Posterior cingulate gyrus (tissue), 11 donors: ENCODE data around the gene COG5.

ENCODE experiments used
- DNase-seq, 10 donors: peaks; one replicate each; pipeline versions ENCODE4 v3.0.0 to v3.0.0-alpha.2; 2020 to 2021; ENCODE audit warnings: mixed read lengths in 3 of 10
- intact Hi-C: fragments of 100-400 bp; cut with DNase I; formaldehyde crosslinking; loops from one replicate; pipeline ENCODE4 v1.15.1; 2023

COG5 gene

DNA sequence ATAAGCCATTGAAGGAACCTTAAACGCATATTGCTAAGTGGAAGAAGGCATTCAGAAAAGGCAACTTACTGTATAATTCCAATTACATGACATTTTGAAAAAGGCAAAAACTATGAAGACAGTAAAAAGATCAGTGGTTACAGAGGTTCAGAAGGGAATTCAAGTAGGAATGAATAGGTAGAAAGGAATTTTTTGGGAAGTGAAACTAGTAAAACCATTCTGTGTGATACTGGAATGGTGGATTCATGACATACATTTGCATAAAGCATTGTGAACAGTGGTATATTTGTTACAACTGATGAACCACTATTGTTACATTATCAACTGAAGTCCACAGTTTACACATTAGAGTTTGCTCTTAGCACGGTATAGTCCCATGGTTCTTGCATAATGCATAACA, 208.1 kb downstream of the COG5 start:
- no peak for DNase-seq
- intact Hi-C loops = no loop called here

DNA sequence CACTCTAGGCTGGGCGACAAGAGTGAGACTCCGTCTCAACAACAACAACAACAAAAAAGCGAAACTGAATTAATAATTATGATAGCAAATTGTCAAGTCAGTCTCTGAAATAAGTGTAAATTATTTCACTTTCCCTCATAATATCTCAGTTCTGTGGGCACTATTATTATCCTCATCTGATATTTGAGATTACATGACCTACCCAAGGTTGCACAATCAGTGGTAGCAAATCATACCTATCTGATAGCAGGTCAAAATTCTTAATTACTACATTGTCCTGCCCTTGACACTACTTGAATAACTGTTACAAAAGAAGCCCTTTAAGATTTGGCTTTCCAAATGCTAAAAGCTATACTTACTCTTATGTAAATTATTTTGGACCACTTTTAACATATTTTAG, 209.1 kb downstream of the COG5 start:
- intact Hi-C loops = no loop called here
- no peak for DNase-seq

GRCh38 chr7:107353701-107354100, 210.0 kb downstream of the COG5 start:
- DNase-seq = no peak
- intact Hi-C loops = no loop called here

DNA sequence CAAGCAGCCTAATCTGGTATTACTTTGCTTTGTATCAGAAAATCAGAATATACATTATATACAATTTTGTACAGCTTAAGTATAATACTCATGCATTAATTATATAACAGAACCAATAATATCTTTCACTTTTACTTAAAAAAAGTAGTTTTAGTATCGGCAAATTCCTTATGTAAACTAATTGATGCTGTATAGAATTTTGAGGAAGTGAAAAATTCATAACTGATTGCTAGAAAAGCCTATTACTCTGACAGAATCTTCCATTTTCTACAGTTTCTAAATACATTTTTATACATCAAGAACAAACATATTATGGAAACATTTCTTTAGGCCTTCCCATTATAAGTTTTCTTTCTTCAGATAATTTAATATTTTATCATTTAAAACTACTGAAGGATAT, 217.8 kb downstream of the COG5 start:
- DNase-seq = no peak
- intact Hi-C loops = no loop called here

DNA sequence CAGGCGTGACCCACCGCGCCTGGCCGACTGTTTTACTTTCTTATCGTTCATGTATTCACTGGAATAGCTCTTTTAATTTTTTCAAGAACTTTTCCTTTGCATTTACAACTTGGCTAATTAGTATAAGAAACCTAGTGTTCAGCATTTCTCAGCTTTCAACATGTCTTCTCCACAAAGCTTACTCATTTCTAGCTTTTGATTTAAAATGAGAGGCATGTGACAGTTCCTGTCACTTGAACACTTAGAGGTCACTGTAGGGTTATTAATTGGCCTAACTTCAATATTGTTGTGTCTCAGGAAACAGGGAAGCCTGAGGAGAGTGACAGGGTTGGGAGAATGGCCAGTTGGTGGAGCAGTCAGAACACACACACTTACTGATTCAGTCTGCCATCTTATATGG, 218.9 kb downstream of the COG5 start:
- intact Hi-C loops = no loop called here
- DNase-seq = no peak

GRCh38 chr7:107344286-107344685, 219.4 kb downstream of the COG5 start:
- DNase-seq = no peak
- intact Hi-C loops = no loop called here

DNA sequence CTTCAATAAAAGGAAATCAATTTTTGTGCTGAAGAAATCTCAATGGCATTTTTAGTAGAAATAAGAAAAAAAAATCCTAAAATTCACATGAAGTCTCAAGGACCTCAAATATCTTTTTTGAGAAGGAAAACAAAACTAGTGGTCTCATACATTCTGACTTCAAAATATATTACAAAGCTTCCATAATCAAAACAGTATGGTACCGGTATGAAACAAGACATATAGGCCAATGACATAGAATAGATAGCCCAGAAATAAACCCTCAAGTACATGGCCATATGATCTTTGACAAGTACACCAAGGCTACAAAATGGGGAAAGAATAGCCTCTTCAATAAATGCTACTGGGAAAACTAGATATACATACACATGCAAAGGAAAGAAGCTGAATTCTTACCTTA, 225.6 kb downstream of the COG5 start:
- DNase-seq = no peak
- intact Hi-C loops = no loop called here

GRCh38 chr7:107332488-107333269, 231.0 kb downstream of the COG5 start:
- no peak for DNase-seq
- intact Hi-C loops = no loop called here

GRCh38 chr7:107330478-107330877, 233.2 kb downstream of the COG5 start:
- intact Hi-C loops = no loop called here
- no peak for DNase-seq

DNA sequence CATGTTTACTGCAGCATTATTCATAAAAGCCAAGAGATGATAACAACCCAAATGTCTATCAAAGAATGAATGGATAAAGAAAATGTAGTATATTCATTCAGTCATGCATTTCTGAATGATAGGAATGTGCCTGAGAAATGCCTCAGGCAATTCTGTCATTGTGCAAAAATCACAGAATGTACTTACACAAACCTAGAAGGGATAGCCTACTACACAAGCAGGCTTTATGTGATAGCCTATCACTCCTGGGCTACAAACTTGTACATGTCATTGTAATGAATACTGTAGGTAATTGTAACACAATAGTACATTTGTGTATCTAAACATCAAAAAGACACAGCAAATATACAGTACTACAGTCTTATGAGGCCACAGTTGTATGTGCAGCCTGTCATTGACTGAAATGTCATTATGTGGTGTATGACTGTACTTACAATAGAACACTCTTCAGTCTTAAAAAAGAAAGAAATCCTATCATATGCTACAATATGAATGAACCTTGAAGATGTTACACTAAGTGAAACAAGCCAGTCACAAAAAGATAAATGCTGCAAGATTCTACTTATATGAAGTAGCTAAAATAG, 235.6 kb downstream of the COG5 start:
- intact Hi-C loops = no loop called here
- no peak for DNase-seq

DNA sequence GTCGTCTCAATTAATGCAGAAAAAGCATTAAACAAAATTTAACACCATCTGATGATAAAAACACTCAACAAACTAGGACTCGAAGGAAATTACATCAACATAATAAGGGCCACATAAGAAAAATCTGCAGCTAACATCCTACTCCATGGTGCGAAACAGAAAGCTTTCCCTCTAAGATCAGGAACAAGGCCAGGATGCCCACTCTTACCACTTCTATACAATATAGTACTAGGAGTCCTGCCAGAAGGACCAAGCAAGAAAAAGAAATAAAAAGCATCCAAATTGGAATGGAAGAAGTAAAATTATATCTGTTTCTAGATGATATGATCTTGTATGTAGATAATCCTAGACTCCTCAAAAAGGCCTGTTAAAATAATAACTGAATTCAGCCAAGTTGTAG, 237.7 kb downstream of the COG5 start:
- no peak for DNase-seq
- intact Hi-C loops = no loop called here

GRCh38 chr7:107322015-107322414, 241.7 kb downstream of the COG5 start:
- DNase-seq = no peak
- intact Hi-C loops = no loop called here

DNA sequence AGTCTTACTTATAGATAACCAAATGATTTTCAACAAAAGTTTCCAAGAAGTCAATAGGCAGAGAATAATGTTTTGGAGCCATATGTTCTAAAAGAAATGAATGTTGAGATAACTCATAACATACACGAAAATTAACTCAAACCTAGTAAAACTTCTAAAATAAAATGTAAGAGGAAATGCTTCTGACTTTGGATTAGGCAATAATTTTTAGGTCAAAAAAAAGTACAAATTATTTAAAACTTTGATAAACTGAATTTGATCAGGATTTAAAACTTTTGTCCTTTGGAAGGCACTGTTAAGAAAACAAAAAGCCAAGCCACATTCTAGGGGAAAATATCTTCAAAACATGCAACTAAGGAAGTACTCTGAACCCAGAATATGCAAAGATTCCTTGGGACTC, 242.1 kb downstream of the COG5 start:
- DNase-seq = no peak
- intact Hi-C loops = no loop called here

GRCh38 chr7:107319724-107320228, 243.9 kb downstream of the COG5 start:
- intact Hi-C loops = no loop called here
- no peak for DNase-seq

- no peak for DNase-seq
- intact Hi-C loops = no loop called here
Measured at GRCh38 chr7:107318523-107319160, 245.1 kb downstream of the COG5 start.

- intact Hi-C loops = no loop called here
- DNase-seq = no peak
Measured at GRCh38 chr7:107315716-107316220, 248.0 kb downstream of the COG5 start.

- intact Hi-C loops = no loop called here
- DNase-seq = no peak
Measured at GRCh38 chr7:107313355-107313754, 250.4 kb downstream of the COG5 start.

DNA sequence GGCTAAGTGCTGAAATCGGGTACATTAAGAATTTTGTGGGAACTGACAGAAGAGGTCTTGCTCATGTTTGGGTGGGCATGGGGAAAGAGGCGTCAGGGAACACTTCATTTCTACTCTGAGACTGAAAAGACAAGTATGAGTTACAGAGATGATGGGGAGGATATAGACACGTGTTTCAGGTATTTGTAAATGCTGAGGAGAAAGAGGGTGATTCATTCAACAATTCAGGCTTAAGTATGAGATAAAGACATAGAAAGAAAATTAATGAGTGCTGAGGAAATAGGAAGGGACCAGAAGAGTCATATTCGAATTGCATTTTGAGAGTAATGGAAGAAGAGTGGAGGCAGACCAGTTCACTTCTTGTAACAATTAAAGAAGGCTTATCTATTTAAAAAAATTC, 251.3 kb downstream of the COG5 start:
- intact Hi-C loops = no loop called here
- no peak for DNase-seq

DNA sequence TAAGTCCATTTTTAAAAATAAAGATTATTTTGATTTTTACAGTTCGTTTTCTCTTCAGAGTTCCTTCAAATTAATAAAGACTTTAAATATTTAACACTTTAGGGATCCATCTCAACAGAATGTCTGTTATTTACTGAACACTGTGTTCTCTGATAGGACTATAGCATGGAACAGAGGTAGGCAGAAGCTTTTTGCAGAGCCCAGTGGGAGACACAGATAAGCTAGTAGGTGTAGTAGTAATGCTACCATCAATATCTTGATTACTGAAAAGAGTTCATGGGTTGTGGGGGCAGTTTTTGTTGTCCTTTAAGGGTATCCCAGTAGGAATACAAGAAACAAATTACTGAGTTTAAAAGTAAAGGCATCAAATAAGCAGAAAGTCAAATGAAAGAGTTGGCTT, 254.4 kb downstream of the COG5 start:
- no peak for DNase-seq
- intact Hi-C loops = no loop called here

DNA sequence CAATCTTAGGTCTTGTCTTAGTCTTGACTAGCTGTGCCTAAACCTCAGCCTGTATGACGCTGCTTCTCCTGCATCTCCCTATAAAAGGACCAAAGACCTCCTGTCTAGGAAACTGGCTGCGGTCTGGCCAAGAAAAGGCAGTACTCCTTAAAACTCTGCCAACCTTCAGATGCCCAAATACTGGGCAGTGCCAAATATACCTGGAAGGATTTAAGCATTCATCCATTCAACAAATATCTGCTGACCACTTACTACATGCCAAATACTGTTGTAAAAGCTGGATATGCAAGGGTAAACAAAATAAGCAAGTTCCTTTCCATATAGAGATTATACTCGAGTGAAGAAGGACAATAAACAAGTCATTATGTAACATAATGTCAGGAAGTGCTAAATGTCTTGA, 259.1 kb downstream of the COG5 start:
- intact Hi-C loops = no loop called here
- DNase-seq = no peak

DNA sequence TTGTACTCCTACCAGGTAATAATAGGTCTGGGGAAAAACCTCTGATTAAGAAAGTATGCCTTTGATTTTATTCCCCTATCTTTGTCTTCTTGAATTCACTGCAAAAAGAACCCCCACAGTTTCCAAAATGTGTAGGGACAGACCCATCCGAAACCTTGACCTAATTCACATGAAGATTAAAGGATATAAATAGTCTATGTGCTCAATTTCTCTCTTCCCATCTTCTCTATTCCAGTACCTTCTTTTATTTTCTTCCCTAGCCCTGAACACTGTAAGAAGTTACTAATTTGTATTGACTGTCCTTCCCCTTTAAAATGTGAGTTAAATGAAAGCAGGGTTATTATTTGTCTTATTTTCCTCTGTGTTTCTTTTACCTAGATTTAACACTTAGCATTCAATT, 259.7 kb downstream of the COG5 start:
- no peak for DNase-seq
- intact Hi-C loops = no loop called here
